Measurements from ENCODE around the gene FADS1. TPM values are rescaled to one million over a fixed set of nuclear protein-coding genes. Genes with fewer than 3 reads are reported as not detected.

The FADS1 gene
- total and polyA plus RNA-seq, 12 donors: 28.3 to 410 (median 102) TPM

GRCh38 chr11:61839742-61840141 is 22.9 kb upstream of the FADS1 start:
- Histone ChIP-seq H3K27ac (peak overlapping the region in 1 of 5 donors; percentile 11), H3K4me1 (replicated peaks in 1 of 2) (peaks cover 21 to 36% of the 10 kb centered on the region in 2 donors), H3K36me3 (replicated peaks in 1 of 2) (peaks cover 0 to 71% of the 10 kb centered on the region in 2 donors), H3K4me3 (no peak overlapping the region), H3K9me3 (replicated peaks in 1 of 3) (no peaks in the 10 kb centered on the region), H3K27me3 (no peaks in the 10 kb centered on the region)
- DNase-seq: no peak
- 68 to 81% (median 78%) methylated on average over 2 of the region's 2 CpGs for WGBS, 4 donors
- intact Hi-C loops (cut with DNase I): no loop called here
- TF ChIP-seq CTCF (IDR thresholded peaks at IDR 0.05) (no peak), POLR2A (IDR thresholded peaks at IDR 0.05) (no peak)

GRCh38 chr11:61838921-61839320 is 22.1 kb upstream of the FADS1 start:
- TF ChIP-seq CTCF (IDR thresholded peaks at IDR 0.05) (no peak), POLR2A (IDR thresholded peaks at IDR 0.05) (no peak)
- peaks cover 0 to 62% of the 10 kb centered on the region in 2 donors for H3K36me3 ChIP-seq (replicated peaks in 1 of 2)

GRCh38 chr11:61838501-61838900 is 21.7 kb upstream of the FADS1 start:
- peaks cover 0 to 58% of the 10 kb centered on the region in 2 donors for H3K36me3 ChIP-seq (replicated peaks in 1 of 2)
- intact Hi-C loops (cut with DNase I): no loop called here
- H3K4me3 ChIP-seq: no peak overlapping the region
- no peaks in the 10 kb centered on the region for H3K27me3 ChIP-seq
- H3K4me1 ChIP-seq (replicated peaks in 1 of 2): peaks cover 28 to 49% of the 10 kb centered on the region in 2 donors
- TF ChIP-seq CTCF (IDR thresholded peaks at IDR 0.05): no peak
- no peak for TF ChIP-seq POLR2A (IDR thresholded peaks at IDR 0.05)
- 78 to 97% (median 94%) methylated on average over 5 of the region's 5 CpGs for WGBS, 4 donors
- H3K9me3 ChIP-seq (replicated peaks in 1 of 3): no peaks in the 10 kb centered on the region
- H3K27ac ChIP-seq: no peak overlapping the region
- peak in 1 of 7 donors; percentile 5 for DNase-seq

More at GRCh38 chr11:61838921-61839320, 22.1 kb upstream of the FADS1 start:
- H3K27me3 ChIP-seq: no peaks in the 10 kb centered on the region
- no peak overlapping the region for H3K4me3 ChIP-seq
- 87 to 96% (median 93%) methylated on average over 10 of the region's 10 CpGs for WGBS, 4 donors
- no peak overlapping the region for H3K27ac ChIP-seq
- no peaks in the 10 kb centered on the region for H3K9me3 ChIP-seq (replicated peaks in 1 of 3)
- intact Hi-C loops (cut with DNase I): no loop called here
- peaks cover 28 to 44% of the 10 kb centered on the region in 2 donors for H3K4me1 ChIP-seq (replicated peaks in 1 of 2)
- no peak for DNase-seq

GRCh38 chr11:61837411-61838005 is 20.7 kb upstream of the FADS1 start:
- H3K4me3 ChIP-seq: no peak overlapping the region
- H3K27me3 ChIP-seq: no peaks in the 10 kb centered on the region
- peak overlapping the region in 1 of 5 donors; percentile 41 for H3K27ac ChIP-seq
- intact Hi-C loops (cut with DNase I): no loop called here
- H3K4me1 ChIP-seq (replicated peaks in 1 of 2): peaks cover 27 to 55% of the 10 kb centered on the region in 2 donors
- TF ChIP-seq POLR2A (IDR thresholded peaks at IDR 0.05) (no peak), CTCF (IDR thresholded peaks at IDR 0.05) (no peak)
- 85 to 95% (median 90%) methylated on average over 4 to 15 of the region's 15 CpGs for WGBS, 4 donors
- no peaks in the 10 kb centered on the region for H3K9me3 ChIP-seq (replicated peaks in 1 of 3)
- peak in 1 of 7 donors; percentile 5 for DNase-seq
- H3K36me3 ChIP-seq (replicated peaks in 1 of 2): peaks cover 0 to 48% of the 10 kb centered on the region in 2 donors
